Activated CD8-positive, alpha-beta memory T cell treated with anti-CD3 and anti-CD28 coated beads, Interleukin-2, amount 50 U/mL, for 1 hour (primary cell): ENCODE data around the gene AGBL2.

Experiments used
- DNase-seq: peaks from one replicate; pipeline ENCODE4 v3.0.0-alpha.2; 2020; ENCODE audit errors: extremely low read depth

Gene AGBL2

GRCh38 chr11:47631473-47631872, 83.7 kb downstream of the AGBL2 start:
- no peak for DNase-seq

- no peak for DNase-seq
These were observed 87.1 kb downstream of the AGBL2 start for GRCh38 chr11:47628026-47628425.

- DNase-seq: no peak
These were observed 88.9 kb downstream of the AGBL2 start for GRCh38 chr11:47626234-47626633.

- DNase-seq: no peak
These were observed 94.3 kb downstream of the AGBL2 start for GRCh38 chr11:47620836-47621378.

- DNase-seq: no peak
These were observed 97.8 kb downstream of the AGBL2 start for GRCh38 chr11:47617417-47617809.

GRCh38 chr11:47616726-47617416, 98.3 kb downstream of the AGBL2 start:
- DNase-seq: no peak

- no peak for DNase-seq
These were observed 99.9 kb downstream of the AGBL2 start for GRCh38 chr11:47615249-47615648.

- no peak for DNase-seq
These were observed 103.8 kb downstream of the AGBL2 start for GRCh38 chr11:47611348-47611794.

- no peak for DNase-seq
These were observed 105.5 kb downstream of the AGBL2 start for GRCh38 chr11:47609675-47610074.
